B cell (primary cell): ENCODE results near the gene RNF167. TPM values are rescaled to one million over a fixed set of nuclear protein-coding genes. Genes with fewer than 3 reads are reported as not detected.

ENCODE experiments used
- ATAC-seq: fragments of 200-7000 bp; cut with Tn5 transposase; one replicate; pipeline ENCODE4 v1.10.0; 2021; ENCODE audit warnings: low read depth, mild to moderate bottlenecking, moderate number of reproducible peaks, moderate library complexity
- CTCF ChIA-PET: fragments of 350-600 bp; sonication (Branson Sonifier 250); formaldehyde crosslinking; loops from one replicate; lab custom pipeline; 2021; ENCODE audit warnings: antibody characterized with exemption, inconsistent platforms; lab: Charles Lee
- POLR2A ChIA-PET: fragments of 350-600 bp; sonication (Branson Sonifier 250); formaldehyde crosslinking; loops from one replicate; lab custom pipeline; 2021; ENCODE audit warnings: antibody characterized with exemption; lab: Charles Lee
- DNase-seq: peaks from one replicate; pipeline ENCODE4 v3.0.0; 2013
- H2AFZ ChIP-seq: 2 replicates; pipeline ENCODE4 v1.6.1; 2012; ENCODE audit warnings: mild to moderate bottlenecking, low read depth, low read length; ENCODE audit not compliant: insufficient read depth, poor library complexity, severe bottlenecking
- H3K27ac ChIP-seq, 2 donors: 1 replicate in 1 of 2; 2 replicates in 1 of 2; pipeline ENCODE4 v1.5.1; 2012 to 2013; ENCODE audit warnings: low read length in 2 of 2, mild to moderate bottlenecking in 2 of 2, moderate library complexity in 1 of 2
- H3K27me3 ChIP-seq, 4 experiments: fragments of 200-600 bp in 1 of 4; sonication (generic) in 1 of 4; replicated peaks in 1 of 4; 1 replicate in 2 of 4; 2 replicates in 2 of 4; pipeline versions ENCODE4 v1.6.1 to v1.7.0; 2013 to 2016; ENCODE audit warnings: low read length in 3 of 4, mild to moderate bottlenecking in 2 of 4, mixed read lengths in 1 of 4, moderate library complexity in 1 of 4; ENCODE audit not compliant: insufficient read depth in 4 of 4, control insufficient read depth in 3 of 4; ENCODE audit errors: control extremely low read depth in 1 of 4
- H3K36me3 ChIP-seq, 2 experiments: replicated peaks in 1 of 2; 1 replicate in 1 of 2; 2 replicates in 1 of 2; pipeline versions ENCODE4 v1.6.1 to v1.7.1; 2013; ENCODE audit warnings: low read length in 1 of 2; ENCODE audit not compliant: insufficient read depth in 2 of 2, control insufficient read depth in 1 of 2; ENCODE audit errors: control extremely low read depth in 1 of 2, extremely low read depth in 1 of 2
- H3K4me1 ChIP-seq, 2 donors: fragments of 200-600 bp in 1 of 2; sonication (generic) in 1 of 2; 1 replicate in 1 of 2; 2 replicates in 1 of 2; pipeline versions ENCODE4 v1.5.1 to v1.6.1; 2013 to 2017; ENCODE audit warnings: low read length in 2 of 2; ENCODE audit not compliant: control insufficient read depth in 2 of 2, insufficient read depth in 2 of 2
- H3K4me2 ChIP-seq: replicated peaks from 2 replicates; pipeline ENCODE3; 2012; ENCODE audit warnings: mild to moderate bottlenecking, low read depth, low read length; ENCODE audit not compliant: poor library complexity, severe bottlenecking
- H3K4me3 ChIP-seq, 5 experiments: fragments of 200-600 bp in 1 of 5; sonication (generic) in 1 of 5; 1 replicate in 3 of 5; 2 replicates in 2 of 5; pipeline versions ENCODE4 v1.5.1 to v1.7.0; 2011 to 2016; ENCODE audit warnings: low read length in 4 of 5, mild to moderate bottlenecking in 4 of 5, low read depth in 2 of 5, control low read depth in 1 of 5, moderate library complexity in 1 of 5; ENCODE audit not compliant: insufficient read depth in 1 of 5; ENCODE audit errors: control extremely low read depth in 1 of 5, extremely low read depth in 1 of 5
- H3K79me2 ChIP-seq: fragments of 200-600 bp; sonication (generic); one replicate; pipeline ENCODE4 v1.6.0; 2016; ENCODE audit warnings: low read length; ENCODE audit not compliant: control insufficient read depth, insufficient read depth
- H3K9ac ChIP-seq: fragments of 200-600 bp; sonication (generic); 2 replicates; pipeline ENCODE4 v1.6.1; 2017; ENCODE audit warnings: mild to moderate bottlenecking, low read length, moderate library complexity
- H3K9me3 ChIP-seq, 3 donors: one replicate each; pipeline versions ENCODE4 v1.6.1 to v1.7.1; 2013; ENCODE audit warnings: low read length in 2 of 3; ENCODE audit not compliant: control insufficient read depth in 2 of 3, insufficient read depth in 1 of 3; ENCODE audit errors: control extremely low read depth in 1 of 3
- H4K20me1 ChIP-seq: 2 replicates; pipeline ENCODE4 v1.6.0; 2012; ENCODE audit warnings: mild to moderate bottlenecking, low read length; ENCODE audit not compliant: insufficient read depth, control insufficient read depth, poor library complexity, severe bottlenecking
- H3K27ac Mint-ChIP-seq: one replicate; pipeline ENCODE4 v1.8.0; 2021; ENCODE audit warnings: mixed read lengths
- H3K27me3 Mint-ChIP-seq: one replicate; pipeline ENCODE4 v1.8.0; 2021; ENCODE audit warnings: mixed read lengths
- H3K4me1 Mint-ChIP-seq: one replicate; pipeline ENCODE4 v1.8.0; 2021; ENCODE audit warnings: mixed read lengths
- H3K4me3 Mint-ChIP-seq: one replicate; pipeline ENCODE4 v1.8.0; 2021; ENCODE audit warnings: mixed read lengths
- H3K9me3 Mint-ChIP-seq: one replicate; pipeline ENCODE4 v1.8.0; 2022; ENCODE audit warnings: mixed read lengths; ENCODE audit not compliant: insufficient read depth
- EZH2 ChIP-seq: IDR thresholded peaks from 2 replicates; pipeline ENCODE4 v1.6.1; 2012; ENCODE audit warnings: borderline replicate concordance, low read depth, mild to moderate bottlenecking, moderate library complexity, low read length; ENCODE audit not compliant: insufficient read depth, poor library complexity, severe bottlenecking
- WGBS: methylation state at CpG from one replicate; pipeline ENCODE4 v1.1.5; 2013; ENCODE audit warnings: missing lambda C conversion rate; ENCODE audit not compliant: insufficient coverage; 5-methylcytosine and 5-hydroxymethylcytosine counted together
- intact Hi-C: fragments of 100-400 bp; cut with micrococcal nuclease; formaldehyde crosslinking; loops from one replicate; pipeline ENCODE4 v1.10.0; 2022
- polyA plus RNA-seq: library from polyadenylated mRNA; depleted of rRNA; stranded (reverse); fragments of >200 nt; gene quantifications from 2 replicates; pipeline ENCODE4 v1.2.3, GENCODE V29; 2012
- total RNA-seq, 2 donors: library from RNA; stranded (reverse); fragments of 120-200 nt in 1 of 2; gene quantifications; 1 replicate in 1 of 2; 2 replicates in 1 of 2; pipeline versions ENCODE4 v1.2.3 to v1.2.4, GENCODE V29; 2013 to 2022
- TF ChIP-seq, protein P1 (sequence below): fragments of 200-600 bp; IDR thresholded peaks from one replicate; pipeline ENCODE4 v1.8.0; 2022; ENCODE audit warnings: antibody characterized with exemption, mild to moderate bottlenecking

Gene RNF167
- total and polyA plus RNA-seq, 2 donors (not counting 1 experiment from before 2014, with no cell fraction given), result 143 to 186 TPM

DNA sequence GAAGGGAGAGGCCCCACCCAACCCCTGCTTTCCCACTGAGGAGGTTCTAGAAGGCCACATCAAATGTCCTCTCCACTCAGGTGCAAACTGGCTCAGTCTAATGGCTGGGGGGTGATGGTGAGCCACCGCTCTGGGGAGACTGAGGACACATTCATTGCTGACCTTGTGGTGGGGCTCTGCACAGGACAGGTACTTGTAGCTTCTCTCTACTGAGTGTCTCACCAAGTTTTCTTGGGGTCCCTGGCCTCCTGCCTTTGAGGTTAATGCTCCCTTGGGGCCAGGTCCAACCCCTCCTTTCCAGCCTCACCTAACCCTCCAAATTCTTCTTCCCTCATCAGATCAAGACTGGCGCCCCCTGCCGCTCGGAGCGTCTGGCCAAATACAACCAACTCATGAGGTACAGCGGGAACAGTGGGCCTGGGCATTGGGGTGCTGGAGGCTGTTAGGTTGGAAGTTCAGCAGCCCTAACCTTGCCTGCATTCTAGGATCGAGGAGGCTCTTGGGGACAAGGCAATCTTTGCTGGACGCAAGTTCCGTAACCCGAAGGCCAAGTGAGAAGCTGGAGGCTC is 16.5 kb downstream of the RNF167 start:
- Histone ChIP-seq H3K27ac (no peak overlapping the region), H3K4me2 (no peak overlapping the region), H3K4me3 (no peak overlapping the region), H3K79me2 (no peaks in the 10 kb centered on the region), H4K20me1 (no peaks in the 10 kb centered on the region), H3K9me3 (no peaks in the 10 kb centered on the region), H3K9ac (no peak overlapping the region), H3K27me3 (no peaks in the 10 kb centered on the region), H2AFZ (no peak overlapping the region), H3K36me3 (peaks cover 0 to 21% of the 10 kb centered on the region in 2 experiments), H3K4me1 (no peaks in the 10 kb centered on the region)
- ChIA-PET POLR2A (interaction anchor here (0.6 to 1.8 kb wide), 3 partner anchors 9 to 47 kb away, joined by 3 to 5 read pairs (median 3); no protein-coding TSS in a partner anchor), CTCF (interaction anchor here (1.8 to 2.9 kb wide), 4 partner anchors 11 to 54 kb away, joined by 5 to 13 read pairs (median 6); partner anchors contain the start of genes CHRNE and SPAG7)
- H3K4me3 Mint-ChIP-seq, result no peak overlapping the region
- no peak for ATAC-seq
- H3K4me1 Mint-ChIP-seq, result no peaks in the 10 kb centered on the region
- no peaks in the 10 kb centered on the region for H3K9me3 Mint-ChIP-seq
- 100% methylated on average over 6 of the region's 10 CpGs for whole genome bisulfite sequencing
- no peak for DNase-seq
- intact Hi-C loops, result no loop called here
- no peaks in the 10 kb centered on the region for H3K27me3 Mint-ChIP-seq
- no peak overlapping the region for H3K27ac Mint-ChIP-seq
- no peak for TF ChIP-seq EZH2
- TF ChIP-seq, protein P1, sequence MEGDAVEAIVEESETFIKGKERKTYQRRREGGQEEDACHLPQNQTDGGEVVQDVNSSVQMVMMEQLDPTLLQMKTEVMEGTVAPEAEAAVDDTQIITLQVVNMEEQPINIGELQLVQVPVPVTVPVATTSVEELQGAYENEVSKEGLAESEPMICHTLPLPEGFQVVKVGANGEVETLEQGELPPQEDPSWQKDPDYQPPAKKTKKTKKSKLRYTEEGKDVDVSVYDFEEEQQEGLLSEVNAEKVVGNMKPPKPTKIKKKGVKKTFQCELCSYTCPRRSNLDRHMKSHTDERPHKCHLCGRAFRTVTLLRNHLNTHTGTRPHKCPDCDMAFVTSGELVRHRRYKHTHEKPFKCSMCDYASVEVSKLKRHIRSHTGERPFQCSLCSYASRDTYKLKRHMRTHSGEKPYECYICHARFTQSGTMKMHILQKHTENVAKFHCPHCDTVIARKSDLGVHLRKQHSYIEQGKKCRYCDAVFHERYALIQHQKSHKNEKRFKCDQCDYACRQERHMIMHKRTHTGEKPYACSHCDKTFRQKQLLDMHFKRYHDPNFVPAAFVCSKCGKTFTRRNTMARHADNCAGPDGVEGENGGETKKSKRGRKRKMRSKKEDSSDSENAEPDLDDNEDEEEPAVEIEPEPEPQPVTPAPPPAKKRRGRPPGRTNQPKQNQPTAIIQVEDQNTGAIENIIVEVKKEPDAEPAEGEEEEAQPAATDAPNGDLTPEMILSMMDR, result no peak

GRCh38 chr17:4958102-4958501 is 18.0 kb downstream of the RNF167 start:
- ChIA-PET CTCF (interaction anchor here (1.4 to 2.9 kb wide), 3 partner anchors 10 to 55 kb away, joined by 4 to 13 read pairs (median 6); partner anchors contain the start of genes CHRNE and PFN1), POLR2A (no interaction called here)
- no peaks in the 10 kb centered on the region for H3K4me1 ChIP-seq
- no peaks in the 10 kb centered on the region for H3K27me3 Mint-ChIP-seq
- TF ChIP-seq, protein P1, result no peak
- TF ChIP-seq EZH2, result no peak
- no peak overlapping the region for H2AFZ ChIP-seq
- H3K4me1 Mint-ChIP-seq, result no peaks in the 10 kb centered on the region
- no peaks in the 10 kb centered on the region for H3K27me3 ChIP-seq
- no peak overlapping the region for H3K4me3 Mint-ChIP-seq
- no peaks in the 10 kb centered on the region for H3K9me3 Mint-ChIP-seq
- peaks cover 0 to 21% of the 10 kb centered on the region in 2 experiments for H3K36me3 ChIP-seq
- DNase-seq (no peak), ATAC-seq (no peak)
- H3K27ac ChIP-seq, result no peak overlapping the region
- no peaks in the 10 kb centered on the region for H4K20me1 ChIP-seq
- H3K79me2 ChIP-seq, result no peaks in the 10 kb centered on the region
- 41% methylated on average over 3 of the region's 3 CpGs for WGBS
- H3K9me3 ChIP-seq, result no peaks in the 10 kb centered on the region
- no peak overlapping the region for H3K27ac Mint-ChIP-seq
- intact Hi-C loops, result no loop called here
- no peak overlapping the region for H3K9ac ChIP-seq
- H3K4me3 ChIP-seq, result no peak overlapping the region
- H3K4me2 ChIP-seq, result no peak overlapping the region
